Muscle of leg (tissue), 11 donors: ENCODE results near the gene RAB12. TPM values are rescaled to one million over a fixed set of nuclear protein-coding genes. Genes with fewer than 3 reads are reported as not detected.

Experiments used
- DNase-seq: peaks from one replicate; pipeline ENCODE4 v3.0.0; 2013
- H3K27ac ChIP-seq: one replicate; pipeline ENCODE4 v1.5.1; 2013; ENCODE audit warnings: mild to moderate bottlenecking, low read length, control low read depth
- H3K27me3 ChIP-seq: one replicate; pipeline ENCODE4 v1.6.1; 2013; ENCODE audit warnings: low read length; ENCODE audit not compliant: control insufficient read depth, insufficient read depth
- H3K36me3 ChIP-seq: one replicate; pipeline ENCODE4 v1.6.1; 2013; ENCODE audit warnings: low read length; ENCODE audit not compliant: control insufficient read depth, insufficient read depth
- H3K4me1 ChIP-seq: one replicate; pipeline ENCODE4 v1.6.1; 2013; ENCODE audit warnings: low read length; ENCODE audit not compliant: control insufficient read depth, insufficient read depth
- H3K4me3 ChIP-seq: one replicate; pipeline ENCODE4 v1.5.1; 2013; ENCODE audit warnings: low read length, control low read depth
- H3K9me3 ChIP-seq: replicated peaks from 2 replicates; pipeline ENCODE4 v1.6.1; 2013; ENCODE audit warnings: low read depth, low read length; ENCODE audit not compliant: control insufficient read depth
- WGBS: methylation state at CpG from one replicate; pipeline ENCODE4 v1.1.5; 2013; ENCODE audit warnings: missing lambda C conversion rate; ENCODE audit not compliant: insufficient coverage; 5-methylcytosine and 5-hydroxymethylcytosine counted together
- polyA plus RNA-seq, 8 donors: library from polyadenylated mRNA; unstranded; fragments of 120-200 nt; gene quantifications; one replicate each; pipeline versions ENCODE4 v1.2.1 to v1.2.3, GENCODE V29; 2013; ENCODE audit warnings: inconsistent platforms in 1 of 8, low replicate concordance in 1 of 8; ENCODE audit not compliant: insufficient read length in 8 of 8, insufficient read depth in 1 of 8
- total RNA-seq: library from RNA; stranded (reverse); fragments of 120-200 nt; gene quantifications from one replicate; pipeline ENCODE4 v1.2.4, GENCODE V29; 2013

RAB12 gene
- total and polyA plus RNA-seq, 9 donors: 38.2 to 61.5 (median 44.6) TPM

- 86% methylated on average over 1 of the region's 4 CpGs for WGBS
- H3K36me3 ChIP-seq: peaks cover 23% of the 10 kb centered on the region
- H3K4me1 ChIP-seq: peaks cover 6% of the 10 kb centered on the region
- no peaks in the 10 kb centered on the region for H3K9me3 ChIP-seq
- H3K27me3 ChIP-seq: no peaks in the 10 kb centered on the region
- DNase-seq: peak; percentile 41
- H3K27ac ChIP-seq: peak overlapping the region; percentile 44
- no peak overlapping the region for H3K4me3 ChIP-seq
Measured at GRCh38 chr18:8623549-8624106, 14.4 kb downstream of the RAB12 start.

GRCh38 chr18:8625461-8626092, 16.3 kb downstream of the RAB12 start:
- 55% methylated on average over 7 of the region's 13 CpGs for WGBS
- H3K27ac ChIP-seq: no peak overlapping the region
- H3K4me3 ChIP-seq: no peak overlapping the region
- H3K4me1 ChIP-seq: peaks cover 6% of the 10 kb centered on the region
- no peaks in the 10 kb centered on the region for H3K27me3 ChIP-seq
- no peaks in the 10 kb centered on the region for H3K9me3 ChIP-seq
- DNase-seq: no peak
- peaks cover 29% of the 10 kb centered on the region for H3K36me3 ChIP-seq

DNA sequence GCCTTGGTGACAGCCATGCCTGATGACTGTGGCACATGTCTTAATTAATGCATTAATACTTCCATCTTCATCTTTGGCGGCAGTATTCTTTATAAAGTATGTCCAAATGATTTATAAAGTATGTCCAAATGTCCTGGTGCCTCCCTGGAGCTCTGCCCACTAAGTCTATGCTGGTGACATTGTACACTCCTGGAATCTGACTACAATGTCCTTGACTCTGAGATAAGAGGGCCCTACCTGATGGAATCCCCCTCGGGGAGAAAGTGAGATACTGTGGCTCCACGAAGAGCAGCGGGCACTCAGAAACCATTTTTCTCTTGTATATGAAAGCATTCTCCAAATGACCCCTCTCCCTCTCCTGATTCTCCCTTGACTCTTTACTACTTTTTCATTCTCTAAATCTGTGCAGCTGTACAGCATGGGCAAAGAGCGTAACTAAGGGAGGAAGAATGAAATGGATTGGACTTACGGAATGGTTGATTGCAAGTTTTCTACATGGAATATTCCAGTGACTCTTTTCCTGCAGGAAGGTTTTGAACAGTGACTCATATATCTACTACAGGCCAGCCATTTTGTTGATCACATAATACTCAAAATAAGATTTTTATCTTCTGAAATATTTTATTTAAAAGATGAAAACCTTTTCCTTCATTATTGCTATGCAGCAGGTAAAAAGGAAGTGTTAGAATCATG, 17.3 kb downstream of the RAB12 start:
- Histone ChIP-seq H3K4me3 (no peak overlapping the region), H3K27me3 (no peaks in the 10 kb centered on the region), H3K4me1 (peaks cover 6% of the 10 kb centered on the region), H3K36me3 (peaks cover 29% of the 10 kb centered on the region), H3K9me3 (no peaks in the 10 kb centered on the region), H3K27ac (no peak overlapping the region)
- DNase-seq: no peak
- 100% methylated on average over 1 of the region's 6 CpGs for WGBS

DNA sequence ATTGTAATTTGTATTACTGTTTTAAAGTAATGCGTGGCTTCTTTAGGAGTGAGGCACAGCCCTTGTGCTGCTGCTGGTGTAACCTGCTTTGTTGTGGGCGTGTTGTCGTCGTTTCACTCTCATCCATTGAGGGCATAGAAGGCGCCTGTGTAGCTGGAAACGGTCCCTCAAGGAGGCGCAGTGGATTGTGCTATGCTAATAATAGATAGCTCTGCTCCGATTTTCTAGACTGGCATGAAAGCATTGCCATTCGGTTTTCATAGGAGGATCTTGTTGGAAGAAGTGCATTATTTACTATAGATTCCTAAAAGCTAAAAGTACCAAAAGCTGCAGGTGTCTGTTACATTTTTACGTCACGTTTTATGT, 17.9 kb downstream of the RAB12 start:
- WGBS: 81% methylated on average over 4 of the region's 11 CpGs
- H3K4me1 ChIP-seq: peaks cover 6% of the 10 kb centered on the region
- no peak overlapping the region for H3K27ac ChIP-seq
- no peaks in the 10 kb centered on the region for H3K27me3 ChIP-seq
- no peaks in the 10 kb centered on the region for H3K9me3 ChIP-seq
- no peak for DNase-seq
- H3K36me3 ChIP-seq: peaks cover 29% of the 10 kb centered on the region
- no peak overlapping the region for H3K4me3 ChIP-seq

DNA sequence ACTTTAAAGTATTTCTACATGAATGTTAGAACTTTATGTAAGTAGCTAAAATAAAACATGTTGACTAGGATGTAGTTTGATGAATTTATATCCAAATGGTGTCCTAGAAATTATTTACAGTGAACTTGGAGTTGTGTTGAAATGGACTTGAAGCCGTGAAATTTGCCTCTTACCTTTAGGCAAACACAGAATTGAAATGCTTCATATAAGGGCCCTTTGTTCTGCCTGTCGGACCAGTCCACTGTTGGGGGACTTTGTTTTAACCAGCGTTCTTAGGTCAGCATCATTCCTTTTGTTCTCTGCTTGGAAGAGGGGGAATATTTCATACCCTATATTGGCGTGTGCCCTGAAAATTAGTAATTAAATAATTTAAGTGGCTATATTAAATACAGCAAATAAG, 18.3 kb downstream of the RAB12 start:
- Histone ChIP-seq H3K4me3 (no peak overlapping the region), H3K27me3 (no peaks in the 10 kb centered on the region), H3K36me3 (peaks cover 32% of the 10 kb centered on the region), H3K9me3 (no peaks in the 10 kb centered on the region), H3K4me1 (peaks cover 6% of the 10 kb centered on the region), H3K27ac (no peak overlapping the region)
- no peak for DNase-seq
- WGBS: no CpG with 5 or more reads among the region's 4 CpGs

- Histone ChIP-seq H3K27ac (no peak overlapping the region), H3K4me1 (no peaks in the 10 kb centered on the region), H3K9me3 (no peaks in the 10 kb centered on the region), H3K36me3 (peaks cover 44% of the 10 kb centered on the region), H3K4me3 (no peak overlapping the region), H3K27me3 (no peaks in the 10 kb centered on the region)
- 86% methylated on average over 1 of the region's 3 CpGs for WGBS
- no peak for DNase-seq
Measured at GRCh38 chr18:8629602-8630001, 20.4 kb downstream of the RAB12 start.

DNA sequence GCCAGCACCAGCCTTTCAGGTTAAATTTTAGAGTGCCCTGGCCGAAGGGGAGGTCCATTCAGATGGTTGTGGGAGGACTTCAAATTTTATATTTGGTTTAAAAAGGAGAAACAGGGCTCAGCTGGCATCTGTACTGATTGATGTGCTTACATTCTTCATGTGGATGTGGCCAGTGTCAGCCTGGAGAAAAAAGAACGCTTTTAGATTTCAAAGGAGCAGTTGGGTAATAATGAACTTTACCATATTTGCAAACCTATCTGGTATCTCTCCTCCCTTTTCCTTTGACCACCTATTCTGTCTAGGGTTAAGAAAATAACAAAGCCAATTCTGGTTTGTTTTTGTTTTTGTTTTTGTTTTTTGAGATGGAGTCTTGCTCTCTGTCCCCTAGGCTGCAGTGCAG, 21.3 kb downstream of the RAB12 start:
- peaks cover 42% of the 10 kb centered on the region for H3K36me3 ChIP-seq
- WGBS: 80% methylated on average over 1 of the region's 2 CpGs

DNA sequence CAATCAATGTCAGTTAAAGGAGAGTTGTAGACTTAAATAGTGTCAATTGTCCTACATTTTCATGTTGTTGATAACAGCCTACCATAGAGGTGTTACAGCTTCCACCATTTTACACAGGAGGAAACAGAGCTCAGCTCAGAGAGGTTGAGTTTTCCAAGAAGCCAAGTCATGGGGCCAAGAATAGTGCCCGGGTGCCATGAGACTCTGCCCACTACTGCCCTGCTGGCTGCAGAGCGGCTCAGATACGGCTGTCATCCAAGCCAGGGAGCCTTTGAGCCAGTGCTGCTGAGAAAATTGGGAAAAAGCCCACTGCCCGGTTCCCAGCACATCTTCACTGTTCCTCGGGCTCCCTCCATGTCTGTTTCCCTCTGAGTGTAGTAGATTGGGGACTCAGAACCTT, 22.0 kb downstream of the RAB12 start:
- no peaks in the 10 kb centered on the region for H3K4me1 ChIP-seq
- DNase-seq: no peak
- H3K27ac ChIP-seq: no peak overlapping the region
- H3K27me3 ChIP-seq: no peaks in the 10 kb centered on the region
- no peak overlapping the region for H3K4me3 ChIP-seq
- H3K36me3 ChIP-seq: peaks cover 40% of the 10 kb centered on the region
- H3K9me3 ChIP-seq: no peaks in the 10 kb centered on the region
- WGBS: 87% methylated on average over 2 of the region's 5 CpGs

More for the DNA sequence above, 21.3 kb downstream of the RAB12 start:
- Histone ChIP-seq H3K27me3 (no peaks in the 10 kb centered on the region), H3K4me3 (no peak overlapping the region), H3K27ac (no peak overlapping the region), H3K4me1 (no peaks in the 10 kb centered on the region), H3K9me3 (no peaks in the 10 kb centered on the region)
- DNase-seq: no peak

- no peak for DNase-seq
- no peaks in the 10 kb centered on the region for H3K4me1 ChIP-seq
- H3K4me3 ChIP-seq: no peak overlapping the region
- 100% methylated on average over 1 of the region's 4 CpGs for WGBS
- H3K36me3 ChIP-seq: peaks cover 39% of the 10 kb centered on the region
- no peak overlapping the region for H3K27ac ChIP-seq
- no peaks in the 10 kb centered on the region for H3K27me3 ChIP-seq
- H3K9me3 ChIP-seq: no peaks in the 10 kb centered on the region
Measured at GRCh38 chr18:8632386-8632785, 23.1 kb downstream of the RAB12 start.

DNA sequence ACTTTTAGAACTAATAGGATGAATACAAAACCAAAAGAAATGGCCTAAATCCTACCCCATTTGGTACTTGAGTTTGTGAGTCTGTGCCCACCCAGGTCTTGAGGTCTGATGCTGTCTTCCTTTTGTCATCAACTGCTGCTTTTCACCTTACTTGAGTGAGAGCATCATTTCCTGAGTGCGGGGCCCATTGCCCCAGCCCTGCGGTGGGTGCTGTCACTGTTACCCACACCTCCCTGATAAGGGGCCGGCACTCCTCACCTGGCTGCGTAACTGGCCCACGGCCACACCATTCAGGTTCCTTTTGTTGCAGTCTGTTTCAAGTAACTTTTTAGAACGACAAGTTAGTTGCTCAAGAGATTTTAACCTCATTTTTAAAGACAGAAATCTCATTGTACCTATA, 25.3 kb downstream of the RAB12 start:
- Histone ChIP-seq H3K36me3 (peaks cover 44% of the 10 kb centered on the region), H3K9me3 (no peaks in the 10 kb centered on the region), H3K27me3 (no peaks in the 10 kb centered on the region), H3K4me3 (no peak overlapping the region), H3K27ac (no peak overlapping the region), H3K4me1 (no peaks in the 10 kb centered on the region)
- 94% methylated on average over 4 of the region's 6 CpGs for WGBS
- no peak for DNase-seq
